ENCODE data around the gene ROBO1.
A peak's percentile ranks its signal among the peaks of the same experiment; 100 is the strongest.

GRCh38 chr3:78867409-78868372 is 900.1 kb downstream of the ROBO1 start:
- no peak for TF ChIP-seq ELF4 (IDR thresholded peaks at IDR 0.05)
- TF ChIP-seq NFRKB (IDR thresholded peaks at IDR 0.05): no peak
- TF ChIP-seq FOXK2 (IDR thresholded peaks at IDR 0.05): no peak
- TF ChIP-seq FOXM1 (IDR thresholded peaks at IDR 0.05; ENCODE audit: borderline replicate concordance): no peak
- TF ChIP-seq L3MBTL2 (conservative IDR thresholded peaks at IDR 0.05): 0 out of 2 replicates have a peak, but pooled peaks have one; percentile 18
- TF ChIP-seq ZNF384 (IDR thresholded peaks at IDR 0.05): no peak
- TF ChIP-seq SUZ12 (IDR thresholded peaks at IDR 0.05): no peak
- TF ChIP-seq SP1 (IDR thresholded peaks at IDR 0.05): no peak
- no peak for TF ChIP-seq HDGF (IDR thresholded peaks at IDR 0.05; ENCODE audit: borderline replicate concordance)
